Heart right ventricle (tissue), 16 donors: ENCODE data around the gene APBB1. TPM values are rescaled to one million over a fixed set of nuclear protein-coding genes. Genes with fewer than 3 reads are reported as not detected.

Experiments used
- ATAC-seq, 8 donors: fragments of 200-7000 bp; cut with Tn5 transposase; one replicate each; pipeline ENCODE4 v1.9.1; 2020; ENCODE audit warnings: mild to moderate bottlenecking in 8 of 8, moderate library complexity in 8 of 8, moderate number of reproducible peaks in 1 of 8
- DNase-seq, 2 donors: peaks; one replicate each; pipeline ENCODE4 v3.0.0-alpha.2; 2020
- H3K27ac ChIP-seq, 10 donors: fragments of 200-600 bp; sonication (generic) in 2 of 10; one replicate each; pipeline versions ENCODE4 v1.5.0 to v1.8.0; 2020 to 2022; ENCODE audit warnings: mild to moderate bottlenecking in 3 of 10
- H3K27me3 ChIP-seq, 7 donors: fragments of 200-600 bp; one replicate each; pipeline ENCODE4 v1.8.0; 2021 to 2022; ENCODE audit warnings: mild to moderate bottlenecking in 2 of 7
- H3K36me3 ChIP-seq, 9 donors: fragments of 200-600 bp; sonication (generic) in 1 of 9; one replicate each; pipeline versions ENCODE4 v1.5.0 to v1.8.0; 2020 to 2022; ENCODE audit warnings: mild to moderate bottlenecking in 2 of 9
- H3K4me1 ChIP-seq, 9 donors: fragments of 200-600 bp; sonication (generic) in 1 of 9; one replicate each; pipeline versions ENCODE4 v1.5.0 to v1.8.0; 2020 to 2022; ENCODE audit warnings: mild to moderate bottlenecking in 4 of 9
- H3K4me3 ChIP-seq, 10 donors: fragments of 200-600 bp; sonication (generic) in 2 of 10; one replicate each; pipeline versions ENCODE4 v1.5.0 to v1.8.0; 2020 to 2022; ENCODE audit warnings: mild to moderate bottlenecking in 7 of 10, moderate library complexity in 2 of 10
- H3K9me3 ChIP-seq, 11 donors: fragments of 200-600 bp in 10 of 11; sonication (generic) in 2 of 11; one replicate each; pipeline versions ENCODE4 v1.5.0 to v1.8.0; 2013 to 2022; ENCODE audit warnings: mild to moderate bottlenecking in 2 of 11, control low read depth in 1 of 11, moderate library complexity in 1 of 11
- WGBS, 2 donors: extraction: QIAGEN DNeasy Blood & Tissue Kit; methylation state at CpG; one replicate each; pipeline ENCODE4 v1.1.7; 2013; ENCODE audit warnings: inconsistent platforms in 1 of 2; 5-methylcytosine and 5-hydroxymethylcytosine counted together
- intact Hi-C, 10 donors: fragments of 100-400 bp; cut with DNase I; formaldehyde crosslinking; loops; one replicate each; pipeline versions ENCODE4 v1.11.1 to v1.14.2; 2022
- polyA plus RNA-seq, 2 donors: library from polyadenylated mRNA; stranded (reverse); fragments of 200-250 nt; gene quantifications; one replicate each; pipeline ENCODE4 v1.2.3, GENCODE V29; 2013
- total RNA-seq, 10 donors: library from RNA; stranded (reverse); fragmentation: NEBNext Ultra II Directional in 3 of 10; extraction: Animal tissue kit (Norgen Biotek cat#: 25700) in 3 of 10; gene quantifications; one replicate each; pipeline versions ENCODE4 v1.2.1 to v1.2.4, GENCODE V29; 2021 to 2023
- TF ChIP-seq, protein P1 (sequence below), 9 donors: fragments of 200-600 bp; sonication (generic) in 2 of 9; IDR thresholded peaks; one replicate each; pipeline versions ENCODE4 v1.5.0 to v1.8.0; 2021 to 2022; ENCODE audit warnings: antibody characterized with exemption in 9 of 9, mild to moderate bottlenecking in 5 of 9, moderate library complexity in 1 of 9
- donor health status: Arrhythmogenic right ventricular cardiomyopathy.
- donor health status: ischemic (EF 13 %, LVEDD 7.1; RV severe dilation, severe dysfunction).
- donor health status: healthy with polysubstance abuse.
- donor health status: DM: no; HTN: yes; CAD: no.
- donor health status: DM: no; HTN: no; CAD: no.
- donor health status: ischemic (EF 25% LVEDD 6.9; RV normal size, moderate dysfunction).
- donor health status: ischemic (EF 25% LVEDD 5.7; RV mildly dilated, moderate dysfunction).
- donor health status: healthy.
- donor health status: DM: yes; HTN: yes; CAD: no.
- donor health status: Ischemic cardiomyopathy.
- donor health status: ischemic (EF 35%, LVEDD 5.7; RV mildly dilated, moderate dysfunction).
- donor health status: nonischemic (EF 11% LVEDD 7.7; RV severe dilation, severe dysfunction).
- donor health status: DM: yes; HTN: yes; CAD: no.
- donor health status: PGD.
- donor health status: ischemic (EF 29% LVEDD 5.4; RV normal size, mild dysfunction).
- donor health status: nonischemic (EF 23%, LVEDD 6.1; RV moderate dilation, normal function).

Gene APBB1
- total and polyA plus RNA-seq, 12 donors: 54.3 to 93.3 (median 71.1) TPM

DNA sequence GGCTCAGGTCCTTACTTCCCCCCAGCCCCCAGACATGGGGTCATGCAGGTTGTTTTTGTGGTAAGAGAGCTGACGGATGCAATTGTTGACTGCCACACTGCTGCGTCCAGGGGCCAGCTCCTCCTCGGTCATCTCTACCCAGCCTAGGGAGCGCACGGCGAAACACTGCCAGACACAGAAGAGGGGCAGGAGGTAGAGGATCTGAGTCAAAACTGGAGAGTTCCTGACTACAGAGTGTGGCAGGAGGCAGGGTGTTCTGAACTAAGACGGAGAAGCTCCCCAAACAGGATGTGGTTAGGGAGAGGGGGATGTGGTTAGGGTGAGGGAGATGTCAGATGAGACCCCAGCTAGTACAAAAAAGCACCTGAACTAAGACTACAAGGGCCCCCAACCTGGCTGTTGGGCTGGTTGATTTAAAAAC, 16.3 kb downstream of the APBB1 start:
- H3K27ac ChIP-seq: peak overlapping the region in 1 of 10 donors; percentile 78
- WGBS, 2 donors: 87 to 91% methylated on average over 7 of the region's 7 CpGs
- H3K36me3 ChIP-seq: peaks cover 0 to 74% (median 7%) of the 10 kb centered on the region in 9 donors

DNA sequence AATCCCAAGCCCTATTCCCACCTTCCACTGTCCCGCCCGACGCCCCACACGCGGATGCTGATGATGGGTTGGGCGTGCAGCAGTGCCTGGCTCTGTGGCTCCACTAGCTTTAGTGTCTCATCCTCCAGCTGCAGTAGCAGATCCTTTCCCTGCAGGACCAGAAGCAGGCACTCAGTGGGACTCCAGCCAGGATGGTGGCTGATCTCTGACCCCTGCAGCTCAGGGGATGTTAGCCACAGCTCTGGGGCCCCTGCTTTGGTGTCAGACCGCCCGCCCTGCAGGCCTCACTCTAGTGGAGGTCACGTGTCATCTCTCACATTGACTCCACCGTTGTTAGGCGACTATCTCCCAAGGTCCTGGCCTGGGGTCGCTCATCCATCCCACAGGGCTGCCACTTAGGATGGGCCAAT, 16.8 kb downstream of the APBB1 start:
- intact Hi-C loops: no loop called here
- Histone ChIP-seq H3K9me3 (no peaks in the 10 kb centered on the region), H3K4me3 (no peak overlapping the region), H3K4me1 (peaks cover 0 to 20% (median 9%) of the 10 kb centered on the region in 9 donors), H3K27ac (peak overlapping the region in 1 of 10 donors; percentile 78), H3K36me3 (peaks cover 0 to 79% (median 6%) of the 10 kb centered on the region in 9 donors), H3K27me3 (no peaks in the 10 kb centered on the region)
- TF ChIP-seq, protein P1, sequence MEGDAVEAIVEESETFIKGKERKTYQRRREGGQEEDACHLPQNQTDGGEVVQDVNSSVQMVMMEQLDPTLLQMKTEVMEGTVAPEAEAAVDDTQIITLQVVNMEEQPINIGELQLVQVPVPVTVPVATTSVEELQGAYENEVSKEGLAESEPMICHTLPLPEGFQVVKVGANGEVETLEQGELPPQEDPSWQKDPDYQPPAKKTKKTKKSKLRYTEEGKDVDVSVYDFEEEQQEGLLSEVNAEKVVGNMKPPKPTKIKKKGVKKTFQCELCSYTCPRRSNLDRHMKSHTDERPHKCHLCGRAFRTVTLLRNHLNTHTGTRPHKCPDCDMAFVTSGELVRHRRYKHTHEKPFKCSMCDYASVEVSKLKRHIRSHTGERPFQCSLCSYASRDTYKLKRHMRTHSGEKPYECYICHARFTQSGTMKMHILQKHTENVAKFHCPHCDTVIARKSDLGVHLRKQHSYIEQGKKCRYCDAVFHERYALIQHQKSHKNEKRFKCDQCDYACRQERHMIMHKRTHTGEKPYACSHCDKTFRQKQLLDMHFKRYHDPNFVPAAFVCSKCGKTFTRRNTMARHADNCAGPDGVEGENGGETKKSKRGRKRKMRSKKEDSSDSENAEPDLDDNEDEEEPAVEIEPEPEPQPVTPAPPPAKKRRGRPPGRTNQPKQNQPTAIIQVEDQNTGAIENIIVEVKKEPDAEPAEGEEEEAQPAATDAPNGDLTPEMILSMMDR (IDR thresholded peaks at IDR 0.05): no peak
- no peak for DNase-seq
- peak in 1 of 8 donors; percentile 7 for ATAC-seq
- 82 to 86% methylated on average over 12 of the region's 12 CpGs for WGBS, 2 donors

More for the DNA sequence above, 16.3 kb downstream of the APBB1 start:
- peak in 1 of 8 donors; percentile 7 for ATAC-seq
- TF ChIP-seq, protein P1 (IDR thresholded peaks at IDR 0.05): no peak
- Histone ChIP-seq H3K4me3 (no peak overlapping the region), H3K27me3 (no peaks in the 10 kb centered on the region), H3K4me1 (peaks cover 0 to 16% (median 4%) of the 10 kb centered on the region in 9 donors), H3K9me3 (no peaks in the 10 kb centered on the region)
- intact Hi-C loops: no loop called here
- no peak for DNase-seq

DNA sequence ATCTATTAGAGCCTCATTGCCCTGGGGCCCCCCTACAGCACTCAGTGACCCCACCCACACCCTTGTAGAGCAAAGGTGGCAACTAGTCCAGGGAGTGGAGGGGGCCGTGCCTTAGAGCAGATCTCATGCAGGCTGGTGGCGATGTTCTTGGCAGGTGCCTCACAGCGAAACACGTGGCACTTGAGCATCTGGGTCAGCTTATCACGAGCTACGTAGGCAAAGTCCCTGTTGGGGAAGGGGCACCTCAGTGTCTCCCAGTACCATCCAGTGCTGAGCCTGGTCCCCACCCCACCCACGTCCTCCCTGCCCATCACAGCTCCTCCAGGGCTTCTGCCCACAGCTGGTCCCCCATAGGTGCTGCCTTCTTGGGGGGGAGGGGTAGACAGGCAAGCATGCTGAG, 17.4 kb downstream of the APBB1 start:
- DNase-seq (no peak), ATAC-seq (peak in 4 of 8 donors; percentile 24 to 42 (median 26))
- 63 to 83% methylated on average over 7 of the region's 7 CpGs for WGBS, 2 donors
- intact Hi-C loops: no loop called here
- H3K27ac ChIP-seq: peak overlapping the region in 1 of 10 donors; percentile 78
- H3K36me3 ChIP-seq: peaks cover 0 to 80% (median 3%) of the 10 kb centered on the region in 9 donors
- no peaks in the 10 kb centered on the region for H3K9me3 ChIP-seq
- TF ChIP-seq, protein P1 (IDR thresholded peaks at IDR 0.05): no peak
- peaks cover 0 to 20% (median 10%) of the 10 kb centered on the region in 9 donors for H3K4me1 ChIP-seq
- no peak overlapping the region for H3K4me3 ChIP-seq
- H3K27me3 ChIP-seq: no peaks in the 10 kb centered on the region

DNA sequence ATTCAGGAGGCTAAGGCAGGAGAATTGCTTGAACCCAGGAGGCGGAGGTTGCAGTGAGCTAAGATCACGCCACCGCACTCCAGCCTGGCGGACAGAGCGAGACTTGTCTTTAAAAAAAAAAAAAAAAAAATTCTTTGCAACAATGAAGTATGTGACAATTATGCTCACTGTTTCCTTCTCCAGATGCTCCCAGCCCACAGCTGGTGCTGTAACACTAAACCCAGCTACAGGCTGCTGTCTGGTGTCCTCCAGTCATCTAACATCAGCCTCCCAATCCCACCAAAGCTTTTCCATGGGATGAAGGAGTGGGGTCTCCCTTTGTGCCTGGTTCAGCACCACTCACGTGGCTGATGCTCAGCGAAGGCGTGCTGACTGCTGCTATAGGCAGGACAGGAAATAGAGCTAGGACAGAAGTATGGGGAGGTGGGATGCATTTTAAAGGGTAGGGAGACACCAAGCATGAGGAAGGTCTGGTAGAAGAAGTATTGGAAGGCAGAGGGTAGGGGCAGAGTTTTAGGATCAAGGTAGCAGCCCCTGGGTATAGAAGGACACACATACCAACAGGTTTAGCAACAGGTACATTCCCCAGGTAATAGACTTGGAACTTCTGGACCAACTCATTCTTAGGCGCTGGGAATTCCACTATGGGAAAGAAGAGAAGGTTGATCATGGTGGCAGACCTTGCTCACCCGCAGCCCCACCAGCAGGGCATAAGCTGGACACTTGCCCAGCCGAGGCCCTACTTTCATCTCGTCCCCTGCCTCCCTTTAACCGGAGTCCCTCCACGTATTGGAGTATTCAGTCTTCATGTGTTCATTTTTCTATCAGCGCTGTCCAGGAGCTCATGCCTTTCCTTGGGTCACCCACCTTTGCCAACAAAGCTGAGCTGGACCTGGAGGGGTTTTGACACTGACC, 18.2 kb downstream of the APBB1 start:
- 96% methylated on average over 15 of the region's 15 CpGs for WGBS, 2 donors
- Histone ChIP-seq H3K9me3 (no peaks in the 10 kb centered on the region), H3K4me3 (no peak overlapping the region), H3K4me1 (peaks cover 0 to 20% (median 10%) of the 10 kb centered on the region in 9 donors), H3K36me3 (peaks cover 0 to 79% (median 3%) of the 10 kb centered on the region in 9 donors), H3K27ac (no peak overlapping the region), H3K27me3 (no peaks in the 10 kb centered on the region)
- intact Hi-C loops: no loop called here
- no peak for ATAC-seq
- TF ChIP-seq, protein P1 (IDR thresholded peaks at IDR 0.05): no peak
- no peak for DNase-seq
